HG03575 (cell line): ENCODE results near the gene STK40.

ENCODE experiments used
- ATAC-seq: cut with Tn5 transposase; IDR thresholded peaks from one replicate; pipeline ENCODE4 v1.9.1; 2021; ENCODE audit not compliant: unreplicated experiment, insufficient number of reproducible peaks, low FRiP score; ENCODE audit errors: extremely low read depth

STK40 gene

GRCh38 chr1:36380782-36381181, 4.9 kb downstream of the STK40 start:
- no peak for ATAC-seq

- ATAC-seq = no peak
Observed at GRCh38 chr1:36380143-36380619, 5.5 kb downstream of the STK40 start.

GRCh38 chr1:36377791-36378492, 7.8 kb downstream of the STK40 start:
- no peak for ATAC-seq

GRCh38 chr1:36372617-36373016, 13.1 kb downstream of the STK40 start:
- no peak for ATAC-seq

GRCh38 chr1:36369061-36369861, 16.5 kb downstream of the STK40 start:
- no peak for ATAC-seq

GRCh38 chr1:36367798-36368197, 17.9 kb downstream of the STK40 start:
- no peak for ATAC-seq

GRCh38 chr1:36367066-36367465, 18.7 kb downstream of the STK40 start:
- ATAC-seq = no peak

GRCh38 chr1:36366091-36366661, 19.5 kb downstream of the STK40 start:
- ATAC-seq = no peak

GRCh38 chr1:36365381-36365780, 20.3 kb downstream of the STK40 start:
- ATAC-seq = no peak

GRCh38 chr1:36359911-36360550, 25.7 kb downstream of the STK40 start:
- ATAC-seq = no peak

- ATAC-seq = no peak
Observed at GRCh38 chr1:36359383-36359782, 26.3 kb downstream of the STK40 start.

GRCh38 chr1:36358514-36359084, 27.1 kb downstream of the STK40 start:
- ATAC-seq = no peak

GRCh38 chr1:36355811-36356210, 29.9 kb downstream of the STK40 start:
- ATAC-seq = no peak

- ATAC-seq = no peak
Observed at GRCh38 chr1:36354486-36354885, 31.2 kb downstream of the STK40 start.

GRCh38 chr1:36352910-36353878, 32.5 kb downstream of the STK40 start:
- ATAC-seq = no peak

GRCh38 chr1:36352125-36352909, 33.4 kb downstream of the STK40 start:
- no peak for ATAC-seq

GRCh38 chr1:36351227-36351977, 34.3 kb downstream of the STK40 start:
- ATAC-seq = no peak
